GM19238 (cell line): ENCODE results near the gene ARID5B.
"Not testable (repeated sequence)": the region's sequence is repeated elsewhere in the genome, so short reads cannot be mapped to it uniquely, and the experiment has no call there.

Experiments used
- DNase-seq: peaks from one replicate; pipeline ENCODE4 v3.0.0; 2011; ENCODE audit warnings: low spot score; ENCODE audit not compliant: insufficient read length

The ARID5B gene

GRCh38 chr10:61964059-61964709, 62.7 kb downstream of the ARID5B start:
- DNase-seq: no peak

GRCh38 chr10:61964949-61965702, 63.6 kb downstream of the ARID5B start:
- DNase-seq: no peak

DNA sequence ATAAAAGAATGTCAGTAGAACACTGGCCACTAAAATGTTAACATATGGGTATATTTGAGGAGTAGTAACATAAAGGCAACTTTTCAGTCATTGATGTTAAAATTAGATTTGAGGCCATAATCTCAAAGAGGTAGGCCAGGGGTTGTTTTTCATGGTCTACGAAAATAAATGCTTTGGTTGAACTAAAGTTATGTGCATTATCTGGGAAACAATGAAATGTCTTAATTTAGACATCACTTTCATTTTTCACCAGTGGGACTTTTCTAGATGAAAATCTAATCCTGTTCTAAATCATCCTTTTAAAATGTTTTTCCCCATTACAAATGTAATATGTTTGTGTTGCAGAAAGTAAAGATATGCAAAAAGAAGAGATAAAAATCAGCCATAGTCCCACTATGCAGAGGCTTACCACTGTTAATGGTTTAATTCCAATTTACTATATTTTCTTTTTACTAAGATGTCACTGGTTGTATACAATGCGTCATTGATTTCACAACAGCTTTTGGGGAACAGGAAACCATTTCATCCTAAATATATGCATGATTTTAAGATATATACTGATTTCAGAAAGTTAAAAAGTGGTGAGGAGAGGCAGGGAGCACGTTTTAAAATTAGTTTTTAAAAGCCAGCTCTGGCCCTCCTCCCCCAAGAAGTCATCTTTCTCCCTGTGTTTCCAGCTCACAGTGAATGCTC, 64.3 kb downstream of the ARID5B start:
- no peak for DNase-seq

DNA sequence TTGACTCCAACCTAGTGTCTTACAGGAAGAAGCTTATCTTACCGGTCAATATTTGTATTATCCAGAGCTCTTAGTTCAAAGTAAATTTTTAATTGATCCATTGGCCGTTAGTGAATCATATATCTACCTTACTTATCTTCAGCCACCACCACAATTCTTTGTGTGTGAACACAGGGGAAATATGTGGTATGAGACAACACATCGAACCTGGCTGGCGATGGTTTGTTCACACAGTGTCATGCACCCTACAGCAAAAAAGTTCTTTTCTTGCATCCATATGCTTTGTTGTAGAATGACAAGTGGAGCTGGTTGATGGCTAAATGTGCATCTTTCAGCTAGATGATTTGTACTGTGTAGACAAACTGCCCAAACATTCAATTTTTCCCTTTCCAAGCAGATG, 65.8 kb downstream of the ARID5B start:
- DNase-seq: no peak

- DNase-seq: no peak
Observed at GRCh38 chr10:61970182-61971002, 68.9 kb downstream of the ARID5B start.

DNA sequence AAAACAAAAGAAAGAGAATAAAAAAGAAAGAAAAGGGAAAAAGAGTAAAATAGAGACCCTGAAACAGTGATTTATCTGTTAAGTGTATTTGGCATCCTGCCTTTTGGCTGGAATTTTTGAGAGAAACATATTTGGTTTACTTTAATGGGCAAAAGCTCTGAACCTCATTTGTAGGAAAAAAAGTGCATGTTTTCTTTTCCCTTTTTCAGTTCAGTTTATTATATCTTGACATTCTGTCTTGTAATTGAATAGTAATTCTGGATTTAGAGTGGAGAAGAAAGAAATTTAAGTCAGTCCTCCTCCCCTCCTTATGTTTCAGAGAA, 69.5 kb downstream of the ARID5B start:
- no peak for DNase-seq

DNA sequence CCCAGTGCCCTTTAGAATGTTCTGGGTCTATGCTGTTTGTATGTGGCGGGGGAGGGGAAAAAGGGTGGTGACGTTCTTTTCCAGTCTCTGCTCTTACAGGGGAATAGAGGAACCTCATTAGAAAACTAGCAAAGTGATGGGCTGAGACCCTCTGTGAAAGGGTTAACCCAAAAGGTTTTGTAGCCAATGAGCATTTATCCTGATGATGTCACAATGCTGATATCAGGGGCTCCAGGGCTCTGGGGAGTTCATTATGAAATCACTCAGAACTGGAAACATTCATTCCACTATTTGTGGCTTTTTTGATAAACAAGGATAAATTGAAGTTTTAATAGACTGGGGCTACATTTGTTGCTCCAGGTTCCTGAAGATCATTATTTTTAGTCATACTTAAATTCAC, 71.7 kb downstream of the ARID5B start:
- no peak for DNase-seq

- no peak for DNase-seq
Observed at GRCh38 chr10:61973906-61974305, 72.4 kb downstream of the ARID5B start.

DNA sequence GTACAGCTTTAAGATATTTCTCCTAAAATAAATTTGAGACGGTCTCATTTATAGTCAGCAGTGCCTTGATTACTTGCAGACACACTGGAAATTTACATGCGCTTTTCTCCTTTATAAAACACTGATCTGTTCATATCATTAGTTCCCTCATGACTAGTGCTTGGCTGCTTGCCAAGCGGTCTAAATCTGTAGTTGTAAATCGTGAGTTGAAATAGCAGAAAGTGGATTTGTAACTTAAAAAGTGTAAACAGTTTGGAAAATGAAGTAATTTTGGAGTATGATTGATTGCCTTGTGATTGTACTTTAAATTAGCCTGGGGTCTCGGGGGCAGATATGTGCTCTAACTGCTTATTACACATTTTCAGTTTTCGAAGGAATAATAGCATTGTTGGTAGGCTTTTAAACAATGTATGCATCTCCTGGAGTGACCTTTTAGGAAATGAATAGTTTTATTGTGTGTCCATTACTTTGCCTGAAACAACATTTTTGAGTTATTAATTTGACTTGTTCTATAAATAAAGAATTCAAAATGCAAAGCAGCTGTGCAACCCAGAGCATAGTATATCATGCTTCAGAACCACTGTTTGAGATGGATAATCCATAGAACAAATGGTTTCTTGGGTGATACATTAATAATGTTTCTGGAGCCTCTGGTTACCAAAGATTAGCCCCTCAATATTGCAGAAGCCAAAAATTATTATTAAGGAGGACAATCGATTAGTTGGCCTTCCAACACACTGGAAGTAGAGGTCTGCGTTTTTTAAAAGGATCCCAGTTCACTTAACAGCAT, 73.3 kb downstream of the ARID5B start:
- no peak for DNase-seq

DNA sequence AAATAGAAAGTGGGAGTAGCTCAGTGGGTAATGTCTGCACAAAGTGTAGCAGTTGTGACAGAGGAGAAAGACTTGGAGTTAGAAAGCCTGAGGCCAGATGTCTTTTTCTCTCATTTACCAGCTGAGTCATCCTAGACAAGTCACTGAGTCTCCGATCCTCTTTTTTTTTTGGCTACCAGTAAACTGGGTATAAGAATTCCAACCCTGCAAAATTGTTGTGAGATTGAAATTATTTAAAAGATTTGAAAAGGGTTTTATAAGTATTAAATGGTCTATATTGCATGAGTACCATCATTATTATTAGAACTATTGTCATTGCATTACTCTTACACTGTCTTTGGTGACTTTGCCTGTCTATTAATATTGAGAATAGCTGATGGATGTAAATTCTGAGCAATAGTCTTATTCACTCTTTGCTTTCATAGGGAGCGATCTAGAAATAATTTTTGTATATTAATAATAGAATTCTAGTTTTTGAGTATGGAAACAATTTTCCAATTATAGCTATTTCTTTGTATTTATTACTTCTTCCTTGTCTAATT, 74.0 kb downstream of the ARID5B start:
- DNase-seq: no peak

DNA sequence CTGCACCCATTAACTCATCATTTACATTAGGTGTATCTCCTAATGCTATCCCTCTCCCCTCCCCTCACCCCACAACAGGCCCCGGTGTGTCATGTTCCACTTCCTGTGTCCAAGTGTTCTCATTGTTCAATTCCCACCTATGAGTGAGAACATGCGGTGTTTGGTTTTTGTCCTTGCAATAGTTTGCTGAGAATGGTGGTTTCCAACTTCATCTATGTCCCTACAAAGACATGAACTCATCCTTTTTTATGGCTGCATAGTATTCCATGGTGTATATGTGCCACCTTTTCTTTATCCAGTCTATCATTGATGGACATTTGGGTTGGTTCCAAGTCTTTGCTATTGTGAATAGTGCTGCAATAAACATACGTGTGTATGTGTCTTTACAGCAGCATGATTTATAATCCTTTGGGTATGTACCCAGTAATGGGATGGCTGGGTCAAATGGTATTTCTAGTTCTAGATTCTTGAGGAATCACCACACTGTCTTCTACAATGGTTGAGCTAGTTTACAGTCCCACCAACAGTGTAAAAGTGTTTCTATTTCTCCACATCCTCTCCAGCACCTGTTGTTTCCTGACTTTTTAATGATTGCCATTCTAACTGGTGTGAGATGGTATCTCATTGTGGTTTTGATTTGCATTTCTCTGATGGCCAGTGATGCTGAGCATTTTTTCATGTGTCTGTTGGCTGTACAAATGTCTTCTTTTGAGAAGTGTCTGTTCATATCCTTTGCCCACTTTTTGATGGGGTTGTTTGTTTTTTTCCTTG, 75.6 kb downstream of the ARID5B start:
- not testable (repeated sequence) for DNase-seq

DNA sequence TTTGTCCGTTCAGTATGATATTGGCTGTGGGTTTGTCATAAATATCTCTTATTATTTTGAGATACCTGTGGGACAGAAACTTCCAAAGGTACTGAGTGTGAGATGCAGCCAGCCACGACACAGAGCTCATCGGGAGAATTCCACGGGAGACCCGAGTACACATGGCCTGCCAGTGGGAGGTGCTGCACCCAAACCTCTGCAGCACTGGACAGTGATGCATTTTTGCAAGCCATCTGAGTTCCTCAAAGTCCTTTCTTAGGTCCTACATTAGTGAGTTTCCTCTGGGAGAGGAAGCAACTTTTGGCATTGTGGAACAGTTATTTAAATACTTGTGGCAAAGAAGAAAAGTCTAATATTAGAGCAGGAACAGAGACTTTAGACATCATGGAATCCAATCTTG, 77.5 kb downstream of the ARID5B start:
- no peak for DNase-seq

- no peak for DNase-seq
Observed at GRCh38 chr10:61981460-61981859, 80.0 kb downstream of the ARID5B start.

DNA sequence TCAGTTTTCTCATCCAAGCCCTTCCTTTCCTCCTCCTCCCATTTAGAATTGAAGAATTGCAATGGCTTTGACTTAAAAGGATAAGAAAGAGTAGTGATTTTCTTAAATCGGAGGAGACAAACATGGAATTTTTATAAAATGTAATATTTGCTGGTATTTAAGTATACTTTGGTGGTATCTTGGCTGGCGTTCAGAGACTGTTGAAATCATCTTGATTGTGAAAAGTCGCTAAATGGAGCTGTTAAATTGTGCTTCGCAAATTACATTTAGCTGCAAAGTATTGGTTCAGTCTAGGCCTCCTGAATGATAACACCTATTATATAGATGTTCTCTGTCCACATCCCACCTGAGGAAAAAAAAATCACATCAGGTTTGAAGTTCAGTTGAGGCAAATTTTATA, 81.8 kb downstream of the ARID5B start:
- no peak for DNase-seq

DNA sequence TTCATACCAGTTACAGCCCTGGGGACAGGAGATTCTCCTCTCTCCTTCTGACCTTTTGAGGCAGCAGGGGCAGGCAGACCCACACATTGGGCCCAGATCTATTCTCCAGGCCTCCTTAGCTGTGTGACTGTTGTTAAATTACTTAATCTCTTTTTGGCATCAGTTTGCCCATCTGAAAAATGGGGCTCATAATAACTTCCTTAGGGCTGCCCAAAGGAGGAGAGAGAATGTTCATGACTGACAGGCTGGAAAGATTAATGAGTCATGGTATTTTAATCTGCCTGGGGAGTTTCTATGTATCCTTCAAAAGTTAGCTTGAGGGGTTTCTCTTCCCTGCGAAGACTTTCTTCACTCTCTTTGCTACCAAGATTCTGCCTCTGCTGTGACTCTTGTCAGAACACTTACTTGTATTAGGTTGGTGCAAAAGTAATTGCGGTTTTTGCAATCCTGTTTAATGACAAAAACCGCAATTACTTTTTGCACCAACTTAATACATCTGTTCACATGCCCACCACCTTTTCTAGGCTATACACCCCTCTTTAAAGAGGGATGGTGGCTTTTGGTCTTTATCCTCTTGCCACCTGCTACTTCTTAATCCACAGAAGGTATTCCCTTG, 83.4 kb downstream of the ARID5B start:
- DNase-seq: no peak

DNA sequence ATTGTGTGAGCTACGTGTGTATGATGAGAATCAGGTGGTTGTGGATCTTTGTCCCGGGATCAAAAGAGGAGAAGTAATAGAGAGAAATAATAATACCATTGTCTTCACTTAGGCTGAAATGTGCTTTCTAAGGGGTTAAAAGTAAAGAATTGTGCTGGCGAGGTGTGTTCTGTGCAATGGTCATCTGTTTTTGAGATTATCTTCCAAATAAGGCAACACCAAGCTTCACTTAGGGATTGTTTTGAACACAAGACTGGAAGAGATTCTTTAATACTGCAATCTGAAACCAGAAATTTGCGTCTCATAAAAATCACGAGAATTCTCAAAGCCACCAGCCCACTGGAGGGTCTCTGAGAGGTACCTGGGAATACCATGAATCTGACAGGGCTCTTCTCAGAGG, 84.2 kb downstream of the ARID5B start:
- DNase-seq: no peak

GRCh38 chr10:61986382-61986781, 84.9 kb downstream of the ARID5B start:
- DNase-seq: no peak

DNA sequence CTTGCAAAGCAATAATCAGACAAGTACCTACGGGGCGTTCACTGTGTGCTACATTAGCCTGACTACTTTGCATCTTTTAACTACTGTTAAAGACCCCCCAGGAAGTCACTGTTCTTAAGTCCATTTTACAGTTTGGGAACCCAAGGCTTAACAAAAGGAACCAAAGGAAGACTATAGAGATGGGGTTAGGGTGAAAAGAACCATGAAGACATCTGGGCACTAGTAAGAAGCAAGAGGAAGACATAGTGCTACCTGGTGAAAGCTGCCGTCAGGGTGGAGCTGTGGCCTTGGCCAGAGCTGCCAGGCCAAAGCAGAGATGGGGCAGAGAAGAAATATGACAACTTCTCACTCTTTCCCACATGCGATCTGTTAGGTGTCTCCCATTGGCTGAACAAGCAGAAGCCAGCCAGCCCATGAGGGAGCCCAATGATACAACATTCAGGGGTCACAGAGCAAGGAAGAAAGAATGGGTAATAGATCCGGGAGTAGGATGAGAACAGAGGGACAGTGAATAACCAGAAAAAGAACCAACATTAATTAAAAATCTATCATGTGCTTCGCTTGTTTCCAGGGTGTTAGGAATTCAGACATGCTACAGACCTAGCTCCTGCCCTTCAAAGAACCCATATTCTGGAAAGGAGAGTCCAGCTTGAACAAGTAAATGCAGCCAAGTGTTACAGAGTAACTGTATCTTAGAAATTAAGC, 85.4 kb downstream of the ARID5B start:
- no peak for DNase-seq

DNA sequence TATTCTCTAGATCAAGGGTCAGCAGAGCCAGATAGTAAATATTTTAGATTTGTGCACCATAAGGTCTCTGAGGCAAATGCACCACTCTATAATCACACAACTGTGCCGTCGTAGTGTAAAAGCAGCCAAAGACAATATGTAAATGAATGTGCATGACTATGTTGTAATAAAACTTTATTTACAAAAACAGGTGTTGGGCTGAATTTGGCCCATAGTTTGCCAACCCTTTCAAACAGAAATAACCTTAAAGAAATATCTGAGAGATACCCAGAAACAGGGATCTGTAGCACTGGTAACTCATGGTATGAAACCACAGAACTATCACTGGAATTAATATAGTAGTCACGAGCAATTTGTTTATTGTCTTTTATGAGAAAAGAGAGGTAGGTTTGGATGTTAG, 86.0 kb downstream of the ARID5B start:
- DNase-seq: no peak
